ENCODE measurements around the gene ARHGEF11.

- TF ChIP-seq CTCF (IDR thresholded peaks at IDR 0.05) = no peak
- TF ChIP-seq POLR2A (IDR thresholded peaks at IDR 0.05) = no peak
Measured at GRCh38 chr1:157085421-157085820, 39.9 kb upstream of the ARHGEF11 start.

Data from Peyer's patch (tissue), 4 donors.